Measurements from ENCODE around the gene PACSIN1.

Gene PACSIN1

DNA sequence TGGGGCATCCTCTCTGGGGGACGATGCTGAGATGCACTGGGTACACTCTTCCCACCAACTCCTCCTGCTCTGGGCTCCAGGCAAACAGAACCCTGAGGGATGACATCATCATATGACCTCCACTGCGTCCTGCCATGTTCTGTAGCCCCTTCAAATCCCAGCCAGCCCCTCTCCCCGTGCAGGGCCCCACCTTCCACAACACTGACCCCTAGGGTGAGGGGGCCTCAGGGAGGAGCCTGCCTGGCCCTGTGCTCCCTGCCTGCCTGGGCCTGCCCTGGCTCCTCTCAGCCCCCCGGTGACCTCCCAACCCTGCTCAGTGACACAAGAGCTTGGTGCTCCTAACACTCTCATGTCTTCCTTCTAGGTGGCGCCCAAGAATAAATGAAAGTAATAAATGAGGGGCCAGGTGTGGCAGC is 99.9 kb downstream of the PACSIN1 start:
- Mint-ChIP-seq H3K9me3 (no peaks in the 10 kb centered on the region), H3K27ac (no peak overlapping the region)

DNA sequence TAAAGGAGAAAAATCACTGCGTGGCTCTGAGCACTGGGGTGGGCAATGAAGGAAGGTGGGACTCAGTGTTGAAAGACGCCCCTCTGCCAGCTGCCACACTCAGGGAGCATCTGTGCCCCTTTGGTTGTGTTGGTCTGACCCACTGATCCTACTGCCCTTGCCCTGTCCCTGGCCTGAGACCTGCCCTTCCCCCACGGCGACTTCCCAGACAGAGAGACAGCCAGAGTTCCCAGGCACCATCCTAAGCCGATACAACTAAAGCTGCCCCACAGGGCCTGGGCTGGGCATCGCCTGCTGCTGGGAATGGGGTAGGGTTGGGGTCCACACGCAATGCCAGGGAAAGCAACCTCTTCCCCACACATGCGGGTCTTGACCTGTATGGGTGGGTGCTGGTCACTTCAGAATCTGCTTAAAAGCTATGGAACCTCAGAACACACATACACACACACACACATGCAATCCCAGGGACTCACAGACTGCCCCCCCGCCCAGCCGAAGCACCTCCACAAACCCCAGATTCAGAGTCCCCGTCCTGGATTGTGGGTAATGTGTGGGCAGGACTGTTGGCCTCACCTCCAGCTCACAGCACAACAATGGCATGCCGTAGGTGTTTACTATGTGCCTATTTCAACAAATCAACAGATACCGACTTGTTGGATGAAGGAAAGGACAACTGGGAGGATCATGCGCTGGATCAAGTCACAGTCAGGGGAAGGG is 101.1 kb downstream of the PACSIN1 start:
- H3K4me3 Mint-ChIP-seq, result no peak overlapping the region
- TF ChIP-seq, protein P1, sequence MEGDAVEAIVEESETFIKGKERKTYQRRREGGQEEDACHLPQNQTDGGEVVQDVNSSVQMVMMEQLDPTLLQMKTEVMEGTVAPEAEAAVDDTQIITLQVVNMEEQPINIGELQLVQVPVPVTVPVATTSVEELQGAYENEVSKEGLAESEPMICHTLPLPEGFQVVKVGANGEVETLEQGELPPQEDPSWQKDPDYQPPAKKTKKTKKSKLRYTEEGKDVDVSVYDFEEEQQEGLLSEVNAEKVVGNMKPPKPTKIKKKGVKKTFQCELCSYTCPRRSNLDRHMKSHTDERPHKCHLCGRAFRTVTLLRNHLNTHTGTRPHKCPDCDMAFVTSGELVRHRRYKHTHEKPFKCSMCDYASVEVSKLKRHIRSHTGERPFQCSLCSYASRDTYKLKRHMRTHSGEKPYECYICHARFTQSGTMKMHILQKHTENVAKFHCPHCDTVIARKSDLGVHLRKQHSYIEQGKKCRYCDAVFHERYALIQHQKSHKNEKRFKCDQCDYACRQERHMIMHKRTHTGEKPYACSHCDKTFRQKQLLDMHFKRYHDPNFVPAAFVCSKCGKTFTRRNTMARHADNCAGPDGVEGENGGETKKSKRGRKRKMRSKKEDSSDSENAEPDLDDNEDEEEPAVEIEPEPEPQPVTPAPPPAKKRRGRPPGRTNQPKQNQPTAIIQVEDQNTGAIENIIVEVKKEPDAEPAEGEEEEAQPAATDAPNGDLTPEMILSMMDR (IDR thresholded peaks at IDR 0.05; ENCODE audit: unreplicated experiment in 3 of 3), result no peak
- no peak overlapping the region for H3K27ac Mint-ChIP-seq
- H3K4me1 Mint-ChIP-seq, result no peaks in the 10 kb centered on the region
- no peaks in the 10 kb centered on the region for H3K9me3 Mint-ChIP-seq
- peaks cover 3% of the 10 kb centered on the region for H3K27me3 Mint-ChIP-seq (ENCODE audit: low read depth)
- no peaks in the 10 kb centered on the region for H3K36me3 Mint-ChIP-seq (ENCODE audit: low read depth)

More for the DNA sequence above, 99.9 kb downstream of the PACSIN1 start:
- TF ChIP-seq, protein P1 (IDR thresholded peaks at IDR 0.05; ENCODE audit: unreplicated experiment in 3 of 3), result no peak
- no peaks in the 10 kb centered on the region for H3K4me1 Mint-ChIP-seq
- H3K36me3 Mint-ChIP-seq (ENCODE audit: low read depth), result no peaks in the 10 kb centered on the region
- H3K4me3 Mint-ChIP-seq, result no peak overlapping the region
- H3K27me3 Mint-ChIP-seq (ENCODE audit: low read depth), result no peaks in the 10 kb centered on the region

DNA sequence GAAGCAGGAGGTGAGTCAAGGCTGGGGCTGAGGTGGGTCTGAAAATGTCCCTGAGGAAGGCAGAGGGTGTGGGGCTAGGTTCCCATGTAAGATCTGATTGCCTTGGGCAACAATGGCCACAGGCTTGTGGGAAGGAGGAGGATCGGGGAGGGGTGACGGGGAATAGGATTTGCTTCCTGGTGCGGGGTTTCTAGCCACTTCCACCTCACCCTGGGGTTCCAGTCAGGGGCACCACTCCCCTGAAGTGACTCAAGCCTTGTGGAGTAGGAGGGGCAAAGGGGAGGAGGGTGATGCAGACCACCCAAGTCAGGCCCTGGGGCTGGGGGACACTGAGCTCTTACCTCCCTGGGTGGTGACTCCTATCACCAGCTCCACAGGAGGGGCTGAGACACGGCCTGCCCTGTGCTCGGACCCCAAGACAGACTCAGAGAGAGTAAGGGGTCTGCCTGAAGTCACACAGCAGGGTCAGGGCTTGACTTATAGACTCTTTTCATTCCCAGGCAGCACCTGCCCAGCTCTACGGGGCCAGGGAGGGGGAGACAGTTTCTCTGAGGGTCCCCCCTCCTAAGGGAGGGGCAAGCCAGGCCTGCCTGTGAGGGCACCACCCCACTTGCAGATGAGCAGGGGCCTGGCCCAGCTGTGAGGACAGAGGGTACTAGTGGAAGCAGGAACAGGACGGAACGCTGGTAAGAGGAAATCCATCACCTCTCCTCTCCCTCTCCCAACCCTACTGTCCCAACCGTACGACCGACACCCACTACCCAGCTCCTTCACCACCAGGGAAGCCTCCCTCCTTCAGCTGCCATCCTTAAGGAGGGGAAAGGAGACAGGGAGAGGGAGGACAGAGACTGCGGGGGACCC is 102.7 kb downstream of the PACSIN1 start:
- H3K27ac Mint-ChIP-seq, result no peak overlapping the region
- H3K9me3 Mint-ChIP-seq, result no peaks in the 10 kb centered on the region
- no peaks in the 10 kb centered on the region for H3K4me1 Mint-ChIP-seq

DNA sequence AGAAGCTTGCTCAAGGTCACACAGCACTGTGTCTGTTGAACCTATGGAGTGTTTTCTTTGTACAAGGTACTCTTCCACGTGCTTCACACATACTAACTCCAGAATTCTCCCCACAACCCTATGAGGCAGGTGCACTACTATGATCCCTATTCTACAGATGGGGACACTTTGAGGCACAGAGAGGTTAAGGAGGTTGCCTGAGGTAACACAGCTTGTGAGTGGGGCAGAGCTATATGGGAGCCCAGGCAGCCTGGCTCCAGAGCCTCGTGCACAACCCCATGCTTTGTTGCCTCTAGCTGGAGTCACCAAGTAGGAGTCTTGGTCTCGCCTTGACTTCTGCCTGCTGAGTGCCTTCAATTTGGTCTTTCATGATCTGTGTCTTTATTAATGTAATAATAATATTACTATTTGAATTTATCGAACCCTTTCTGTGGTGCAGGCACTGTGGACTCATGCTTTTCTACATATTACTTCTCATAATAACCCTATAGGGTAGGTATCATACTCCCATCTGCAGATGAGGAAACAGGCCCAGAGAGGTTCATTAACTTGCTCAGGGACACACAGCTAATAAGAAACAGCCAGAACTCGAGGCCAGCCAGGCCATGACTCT is 103.6 kb downstream of the PACSIN1 start:
- no peaks in the 10 kb centered on the region for H3K4me1 Mint-ChIP-seq
- no peaks in the 10 kb centered on the region for H3K9me3 Mint-ChIP-seq
- H3K36me3 Mint-ChIP-seq (ENCODE audit: low read depth), result no peaks in the 10 kb centered on the region
- no peak overlapping the region for H3K27ac Mint-ChIP-seq
- TF ChIP-seq, protein P1 (IDR thresholded peaks at IDR 0.05; ENCODE audit: unreplicated experiment in 3 of 3), result no peak
- peaks cover 7% of the 10 kb centered on the region for H3K27me3 Mint-ChIP-seq (ENCODE audit: low read depth)
- no peak overlapping the region for H3K4me3 Mint-ChIP-seq

More for the DNA sequence above, 102.7 kb downstream of the PACSIN1 start:
- Mint-ChIP-seq H3K36me3 (ENCODE audit: low read depth) (no peaks in the 10 kb centered on the region), H3K27me3 (ENCODE audit: low read depth) (peaks cover 7% of the 10 kb centered on the region), H3K4me3 (no peak overlapping the region)
- TF ChIP-seq, protein P1 (IDR thresholded peaks at IDR 0.05; ENCODE audit: unreplicated experiment in 3 of 3), result no peak

DNA sequence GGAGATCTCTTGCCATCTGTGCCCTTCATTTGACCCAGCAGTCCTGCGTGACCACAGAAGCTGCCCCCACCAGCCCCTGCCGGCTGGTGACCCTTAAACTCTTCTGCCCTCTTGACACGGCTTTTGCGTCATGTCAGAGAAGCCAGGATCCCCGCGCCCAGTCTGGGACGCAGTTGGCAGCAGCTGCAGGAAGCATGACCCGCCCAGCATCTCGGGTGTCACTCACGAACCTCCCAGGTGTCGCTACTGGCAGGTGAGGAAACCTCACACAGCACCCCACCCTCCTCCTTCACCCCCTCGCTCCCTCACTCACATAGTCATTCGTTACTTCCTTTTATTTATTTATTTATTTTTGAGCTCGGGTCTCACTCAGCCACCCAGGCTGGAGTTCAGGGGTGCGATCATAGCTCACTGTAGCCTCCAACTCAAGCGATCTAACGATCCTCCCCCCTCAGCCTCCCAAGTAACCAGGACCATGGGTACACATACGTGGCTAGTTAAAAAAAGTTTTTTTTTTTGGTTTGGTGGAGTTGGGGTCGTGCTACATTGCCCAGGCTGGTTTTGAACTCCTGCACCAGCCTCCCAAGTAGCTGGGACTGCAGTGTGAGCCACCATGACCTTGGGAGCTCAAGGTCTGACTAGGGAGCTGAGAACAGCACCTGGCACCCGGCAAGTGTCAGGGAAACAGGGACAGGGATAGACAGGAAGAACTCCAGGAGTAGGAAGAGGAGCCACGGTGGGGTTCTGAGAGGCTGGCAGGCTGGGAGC is 104.4 kb downstream of the PACSIN1 start:
- no peaks in the 10 kb centered on the region for H3K9me3 Mint-ChIP-seq
- H3K27me3 Mint-ChIP-seq (ENCODE audit: low read depth), result peaks cover 7% of the 10 kb centered on the region
- H3K4me3 Mint-ChIP-seq, result no peak overlapping the region
- H3K4me1 Mint-ChIP-seq, result no peaks in the 10 kb centered on the region
- no peaks in the 10 kb centered on the region for H3K36me3 Mint-ChIP-seq (ENCODE audit: low read depth)
- TF ChIP-seq, protein P1 (IDR thresholded peaks at IDR 0.05; ENCODE audit: unreplicated experiment in 3 of 3), result no peak
- no peak overlapping the region for H3K27ac Mint-ChIP-seq
